Heart right ventricle (tissue), 16 donors: Measurements from ENCODE around the gene CLIP3. TPM values are rescaled to one million over a fixed set of nuclear protein-coding genes. Genes with fewer than 3 reads are reported as not detected.
"Not testable (repeated sequence)": the region's sequence is repeated elsewhere in the genome, so short reads cannot be mapped to it uniquely, and the experiment has no call there.

Experiments used
- ATAC-seq, 8 donors: fragments of 200-7000 bp; cut with Tn5 transposase; one replicate each; pipeline ENCODE4 v1.9.1; 2020; ENCODE audit warnings: mild to moderate bottlenecking in 8 of 8, moderate library complexity in 8 of 8, moderate number of reproducible peaks in 1 of 8
- DNase-seq, 2 donors: peaks; one replicate each; pipeline ENCODE4 v3.0.0-alpha.2; 2020
- H3K27ac ChIP-seq, 10 donors: fragments of 200-600 bp; sonication (generic) in 2 of 10; one replicate each; pipeline versions ENCODE4 v1.5.0 to v1.8.0; 2020 to 2022; ENCODE audit warnings: mild to moderate bottlenecking in 3 of 10
- H3K27me3 ChIP-seq, 7 donors: fragments of 200-600 bp; one replicate each; pipeline ENCODE4 v1.8.0; 2021 to 2022; ENCODE audit warnings: mild to moderate bottlenecking in 2 of 7
- H3K36me3 ChIP-seq, 9 donors: fragments of 200-600 bp; sonication (generic) in 1 of 9; one replicate each; pipeline versions ENCODE4 v1.5.0 to v1.8.0; 2020 to 2022; ENCODE audit warnings: mild to moderate bottlenecking in 2 of 9
- H3K4me1 ChIP-seq, 9 donors: fragments of 200-600 bp; sonication (generic) in 1 of 9; one replicate each; pipeline versions ENCODE4 v1.5.0 to v1.8.0; 2020 to 2022; ENCODE audit warnings: mild to moderate bottlenecking in 4 of 9
- H3K4me3 ChIP-seq, 10 donors: fragments of 200-600 bp; sonication (generic) in 2 of 10; one replicate each; pipeline versions ENCODE4 v1.5.0 to v1.8.0; 2020 to 2022; ENCODE audit warnings: mild to moderate bottlenecking in 7 of 10, moderate library complexity in 2 of 10
- H3K9me3 ChIP-seq, 11 donors: fragments of 200-600 bp in 10 of 11; sonication (generic) in 2 of 11; one replicate each; pipeline versions ENCODE4 v1.5.0 to v1.8.0; 2013 to 2022; ENCODE audit warnings: mild to moderate bottlenecking in 2 of 11, control low read depth in 1 of 11, moderate library complexity in 1 of 11
- CTCF ChIP-seq, 9 donors: fragments of 200-600 bp; sonication (generic) in 2 of 9; IDR thresholded peaks; one replicate each; pipeline versions ENCODE4 v1.5.0 to v1.8.0; 2021 to 2022; ENCODE audit warnings: antibody characterized with exemption in 9 of 9, mild to moderate bottlenecking in 5 of 9, moderate library complexity in 1 of 9
- WGBS, 2 donors: extraction: QIAGEN DNeasy Blood & Tissue Kit; methylation state at CpG; one replicate each; pipeline ENCODE4 v1.1.7; 2013; ENCODE audit warnings: inconsistent platforms in 1 of 2; 5-methylcytosine and 5-hydroxymethylcytosine counted together
- intact Hi-C, 10 donors: fragments of 100-400 bp; cut with DNase I; formaldehyde crosslinking; loops; one replicate each; pipeline versions ENCODE4 v1.11.1 to v1.14.2; 2022
- polyA plus RNA-seq, 2 donors: library from polyadenylated mRNA; stranded (reverse); fragments of 200-250 nt; gene quantifications; one replicate each; pipeline ENCODE4 v1.2.3, GENCODE V29; 2013
- total RNA-seq, 10 donors: library from RNA; stranded (reverse); fragmentation: NEBNext Ultra II Directional in 3 of 10; extraction: Animal tissue kit (Norgen Biotek cat#: 25700) in 3 of 10; gene quantifications; one replicate each; pipeline versions ENCODE4 v1.2.1 to v1.2.4, GENCODE V29; 2021 to 2023
- donor health status: Arrhythmogenic right ventricular cardiomyopathy.
- donor health status: ischemic (EF 13 %, LVEDD 7.1; RV severe dilation, severe dysfunction).
- donor health status: healthy with polysubstance abuse.
- donor health status: DM: no; HTN: yes; CAD: no.
- donor health status: DM: no; HTN: no; CAD: no.
- donor health status: ischemic (EF 25% LVEDD 6.9; RV normal size, moderate dysfunction).
- donor health status: ischemic (EF 25% LVEDD 5.7; RV mildly dilated, moderate dysfunction).
- donor health status: healthy.
- donor health status: DM: yes; HTN: yes; CAD: no.
- donor health status: Ischemic cardiomyopathy.
- donor health status: ischemic (EF 35%, LVEDD 5.7; RV mildly dilated, moderate dysfunction).
- donor health status: nonischemic (EF 11% LVEDD 7.7; RV severe dilation, severe dysfunction).
- donor health status: DM: yes; HTN: yes; CAD: no.
- donor health status: PGD.
- donor health status: ischemic (EF 29% LVEDD 5.4; RV normal size, mild dysfunction).
- donor health status: nonischemic (EF 23%, LVEDD 6.1; RV moderate dilation, normal function).

CLIP3 gene
- total and polyA plus RNA-seq, 12 donors, result 1.2 to 7.5 (median 3.8) TPM

- TF ChIP-seq CTCF (IDR thresholded peaks at IDR 0.05), result no peak
- Histone ChIP-seq H3K4me1 (peaks cover 0 to 12% (median 3%) of the 10 kb centered on the region in 9 donors), H3K9me3 (no peaks in the 10 kb centered on the region), H3K27ac (peak overlapping the region in 1 of 10 donors; percentile 2), H3K27me3 (peaks cover 0 to 57% (median 47%) of the 10 kb centered on the region in 7 donors), H3K4me3 (peak overlapping the region in 7 of 10 donors; percentile 19 to 48 (median 32)), H3K36me3 (no peaks in the 10 kb centered on the region)
- 9% methylated on average over 54 of the region's 54 CpGs for WGBS, 2 donors
- intact Hi-C loops, result no loop called here
- DNase-seq, result peak; percentile 12 to 35
- peak in 6 of 8 donors; percentile 21 to 76 (median 37) for ATAC-seq
These were observed 45.8 kb downstream of the CLIP3 start for GRCh38 chr19:35986664-35987570.

DNA sequence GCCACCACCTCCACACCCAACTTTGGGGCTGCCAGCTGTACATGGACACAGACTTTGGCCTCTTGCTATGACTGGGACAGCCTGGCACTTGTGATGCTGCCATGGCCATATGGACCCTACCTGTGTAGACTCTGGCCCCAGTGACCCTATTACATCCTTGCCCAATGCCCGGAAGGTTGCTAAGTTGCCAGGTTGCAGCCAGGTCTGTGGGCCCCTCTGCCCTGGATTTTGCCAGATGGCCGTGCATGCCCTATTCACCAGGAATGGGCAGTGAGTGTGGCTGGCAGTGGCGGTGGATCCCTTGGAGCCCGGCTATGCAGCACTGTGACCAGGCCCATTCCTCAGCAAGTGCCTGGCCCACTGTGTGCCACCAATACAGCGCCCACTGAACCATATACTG lies 46.6 kb downstream of the CLIP3 start:
- Histone ChIP-seq H3K27me3 (peaks cover 0 to 61% (median 49%) of the 10 kb centered on the region in 7 donors), H3K36me3 (no peaks in the 10 kb centered on the region), H3K4me3 (no peak overlapping the region), H3K9me3 (no peaks in the 10 kb centered on the region), H3K27ac (no peak overlapping the region), H3K4me1 (peaks cover 0 to 12% (median 3%) of the 10 kb centered on the region in 9 donors)
- DNase-seq (no peak), ATAC-seq (no peak)
- intact Hi-C loops, result no loop called here
- no peak for TF ChIP-seq CTCF (IDR thresholded peaks at IDR 0.05)
- 91 to 95% methylated on average over 5 of the region's 5 CpGs for WGBS, 2 donors

DNA sequence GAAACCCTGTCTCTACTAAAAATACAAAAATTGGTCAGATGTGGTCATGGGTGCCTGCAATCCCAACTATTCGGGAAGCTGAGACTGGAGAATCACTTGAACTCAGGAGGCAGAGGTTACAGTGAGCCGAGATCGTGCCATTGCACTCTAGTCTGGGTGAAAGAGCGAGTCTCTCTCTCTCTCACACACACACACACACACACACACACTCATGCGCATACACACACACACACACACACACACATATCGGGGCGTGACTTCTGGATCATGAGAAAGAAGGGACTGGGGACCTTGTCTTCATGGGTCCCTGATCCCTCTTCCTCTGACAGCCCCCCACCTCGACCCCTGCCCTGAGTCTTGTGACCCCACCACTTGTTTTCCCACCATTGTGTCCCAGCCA lies 49.5 kb downstream of the CLIP3 start:
- intact Hi-C loops, result no loop called here
- H3K27ac ChIP-seq, result no peak overlapping the region
- no peak for TF ChIP-seq CTCF (IDR thresholded peaks at IDR 0.05)
- H3K4me3 ChIP-seq, result no peak overlapping the region
- no peaks in the 10 kb centered on the region for H3K36me3 ChIP-seq
- no peaks in the 10 kb centered on the region for H3K9me3 ChIP-seq
- 79 to 80% methylated on average over 8 of the region's 8 CpGs for WGBS, 2 donors
- H3K27me3 ChIP-seq, result peaks cover 0 to 73% (median 58%) of the 10 kb centered on the region in 7 donors
- ATAC-seq (no peak), DNase-seq (no peak)
- peaks cover 0 to 12% (median 3%) of the 10 kb centered on the region in 9 donors for H3K4me1 ChIP-seq

DNA sequence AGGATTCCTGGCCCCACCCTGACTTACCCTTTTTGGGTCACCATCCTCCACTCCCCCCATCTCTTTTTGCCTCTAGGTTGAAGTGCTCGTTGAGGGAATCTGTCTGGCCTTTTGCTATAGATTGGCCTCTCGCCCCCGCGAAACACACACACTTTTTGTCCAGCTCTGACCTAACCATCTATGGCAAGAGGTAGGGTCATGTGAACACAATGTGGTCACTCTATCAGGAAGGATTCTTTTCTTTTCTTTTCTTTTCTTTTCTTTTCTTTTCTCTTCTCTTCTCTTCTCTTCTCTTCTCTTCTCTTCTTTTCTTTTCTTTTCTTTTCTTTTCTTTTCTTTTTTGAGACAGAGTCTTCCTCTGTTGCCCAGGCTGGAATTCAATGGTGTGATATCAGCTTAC lies 51.7 kb downstream of the CLIP3 start:
- WGBS, 2 donors, result 85 to 86% methylated on average over 4 of the region's 4 CpGs
- H3K4me1 ChIP-seq, DNase-seq, intact Hi-C loops, H3K4me3 ChIP-seq, H3K36me3 ChIP-seq, ATAC-seq, H3K27ac ChIP-seq, H3K9me3 ChIP-seq: not testable (repeated sequence)
- H3K27me3 ChIP-seq, result peaks cover 0 to 69% (median 36%) of the 10 kb centered on the region in 7 donors
